Prostate gland (tissue), 2 donors: ENCODE measurements around the gene IL6. TPM values are rescaled to one million over a fixed set of nuclear protein-coding genes. Genes with fewer than 3 reads are reported as not detected.

Experiments
- DNase-seq: peaks from one replicate; pipeline ENCODE4 v3.0.0-alpha.2; 2019; ENCODE audit warnings: low spot score
- H3K27ac ChIP-seq, 2 donors: fragments of 200-600 bp; sonication (generic); 2 replicates each; pipeline ENCODE4 v1.5.1; 2017 to 2019
- H3K27me3 ChIP-seq: fragments of 200-600 bp; sonication (generic); replicated peaks from 2 replicates; pipeline ENCODE4 v1.5.1; 2019; ENCODE audit not compliant: insufficient read depth
- H3K36me3 ChIP-seq, 2 donors: fragments of 200-600 bp; sonication (generic); 1 replicate in 1 of 2; 2 replicates in 1 of 2; pipeline versions ENCODE4 v1.5.1 to v1.8.1; 2017 to 2019
- H3K4me1 ChIP-seq: fragments of 200-600 bp; sonication (generic); replicated peaks from 2 replicates; pipeline ENCODE4 v1.5.1; 2019
- H3K4me3 ChIP-seq, 2 donors: fragments of 200-600 bp; sonication (generic); 2 replicates each; pipeline ENCODE4 v1.5.1; 2017 to 2019
- H3K9me3 ChIP-seq: fragments of 200-600 bp; sonication (generic); 2 replicates; pipeline ENCODE4 v1.5.1; 2017
- POLR2A ChIP-seq: fragments of 450-650 bp; IDR thresholded peaks from one replicate; pipeline ENCODE4 v1.6.1; 2016; ENCODE audit warnings: antibody characterized with exemption, mild to moderate bottlenecking
- POLR2AphosphoS5 ChIP-seq: sonication (generic); formaldehyde crosslinking; IDR thresholded peaks from one replicate; pipeline ENCODE4 v1.6.1; 2017; ENCODE audit warnings: antibody characterized with exemption
- WGBS: methylation state at CpG from one replicate; pipeline ENCODE4 v1.1.5; 2018; 5-methylcytosine and 5-hydroxymethylcytosine counted together
- intact Hi-C: fragments of 100-400 bp; cut with DNase I; formaldehyde crosslinking; loops from one replicate; pipeline ENCODE4 v1.14.2; 2022
- total RNA-seq, 2 donors: library from RNA; depleted of rRNA; stranded (reverse); fragments of >200 nt; gene quantifications; one replicate each; pipeline ENCODE4 v1.1.0, GENCODE V29; 2016
- TF ChIP-seq, protein P1 (sequence below), 4 experiments: fragments of 200-600 bp in 2 of 4; fragments of 450-650 bp in 2 of 4; sonication (generic) in 2 of 4; IDR thresholded peaks; 1 replicate in 3 of 4; 2 replicates in 1 of 4; pipeline ENCODE4 v1.5.1; 2016 to 2019; ENCODE audit warnings: antibody characterized with exemption in 4 of 4, mild to moderate bottlenecking in 2 of 4, moderate library complexity in 2 of 4

IL6 gene
- total RNA-seq, 2 donors from 2014 or later: not detected

DNA sequence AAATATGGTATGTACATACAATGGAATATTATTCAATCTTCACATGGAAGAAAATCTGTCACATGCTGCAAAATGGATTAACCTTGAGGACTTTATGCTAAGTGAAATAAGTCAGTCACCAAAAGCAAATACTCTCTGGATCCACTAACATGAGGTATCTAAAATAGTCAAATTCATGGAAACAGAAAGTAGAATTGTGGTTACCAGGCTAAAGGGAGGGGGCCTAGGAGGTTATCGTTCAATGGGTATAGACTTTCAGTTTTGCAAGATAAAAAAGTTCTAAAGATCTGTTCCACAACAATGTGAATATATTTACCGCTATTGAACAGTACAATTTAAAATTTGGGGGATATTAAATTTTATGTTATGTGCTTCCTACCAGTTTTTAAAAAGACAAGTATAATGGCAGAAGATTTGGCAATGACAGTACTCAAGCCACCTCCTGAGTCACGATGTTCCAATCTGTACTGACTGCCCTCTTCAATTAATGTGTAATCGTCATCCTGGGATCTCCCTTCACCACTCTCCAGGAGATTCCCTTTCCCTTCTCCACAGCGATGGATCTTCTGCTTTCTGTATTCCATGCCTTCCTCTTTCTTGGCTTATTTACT, 32.3 kb upstream of the IL6 start:
- TF ChIP-seq POLR2A (no peak), POLR2AphosphoS5 (no peak)
- TF ChIP-seq, protein P1, sequence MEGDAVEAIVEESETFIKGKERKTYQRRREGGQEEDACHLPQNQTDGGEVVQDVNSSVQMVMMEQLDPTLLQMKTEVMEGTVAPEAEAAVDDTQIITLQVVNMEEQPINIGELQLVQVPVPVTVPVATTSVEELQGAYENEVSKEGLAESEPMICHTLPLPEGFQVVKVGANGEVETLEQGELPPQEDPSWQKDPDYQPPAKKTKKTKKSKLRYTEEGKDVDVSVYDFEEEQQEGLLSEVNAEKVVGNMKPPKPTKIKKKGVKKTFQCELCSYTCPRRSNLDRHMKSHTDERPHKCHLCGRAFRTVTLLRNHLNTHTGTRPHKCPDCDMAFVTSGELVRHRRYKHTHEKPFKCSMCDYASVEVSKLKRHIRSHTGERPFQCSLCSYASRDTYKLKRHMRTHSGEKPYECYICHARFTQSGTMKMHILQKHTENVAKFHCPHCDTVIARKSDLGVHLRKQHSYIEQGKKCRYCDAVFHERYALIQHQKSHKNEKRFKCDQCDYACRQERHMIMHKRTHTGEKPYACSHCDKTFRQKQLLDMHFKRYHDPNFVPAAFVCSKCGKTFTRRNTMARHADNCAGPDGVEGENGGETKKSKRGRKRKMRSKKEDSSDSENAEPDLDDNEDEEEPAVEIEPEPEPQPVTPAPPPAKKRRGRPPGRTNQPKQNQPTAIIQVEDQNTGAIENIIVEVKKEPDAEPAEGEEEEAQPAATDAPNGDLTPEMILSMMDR (IDR thresholded peaks at IDR 0.05): no peak
- no peak for DNase-seq
- Histone ChIP-seq H3K27ac (no peak overlapping the region), H3K4me1 (no peaks in the 10 kb centered on the region), H3K27me3 (no peaks in the 10 kb centered on the region), H3K36me3 (no peaks in the 10 kb centered on the region), H3K9me3 (no peaks in the 10 kb centered on the region), H3K4me3 (no peak overlapping the region)
- intact Hi-C loops: no loop called here
- 85% methylated on average over 5 of the region's 5 CpGs for WGBS

DNA sequence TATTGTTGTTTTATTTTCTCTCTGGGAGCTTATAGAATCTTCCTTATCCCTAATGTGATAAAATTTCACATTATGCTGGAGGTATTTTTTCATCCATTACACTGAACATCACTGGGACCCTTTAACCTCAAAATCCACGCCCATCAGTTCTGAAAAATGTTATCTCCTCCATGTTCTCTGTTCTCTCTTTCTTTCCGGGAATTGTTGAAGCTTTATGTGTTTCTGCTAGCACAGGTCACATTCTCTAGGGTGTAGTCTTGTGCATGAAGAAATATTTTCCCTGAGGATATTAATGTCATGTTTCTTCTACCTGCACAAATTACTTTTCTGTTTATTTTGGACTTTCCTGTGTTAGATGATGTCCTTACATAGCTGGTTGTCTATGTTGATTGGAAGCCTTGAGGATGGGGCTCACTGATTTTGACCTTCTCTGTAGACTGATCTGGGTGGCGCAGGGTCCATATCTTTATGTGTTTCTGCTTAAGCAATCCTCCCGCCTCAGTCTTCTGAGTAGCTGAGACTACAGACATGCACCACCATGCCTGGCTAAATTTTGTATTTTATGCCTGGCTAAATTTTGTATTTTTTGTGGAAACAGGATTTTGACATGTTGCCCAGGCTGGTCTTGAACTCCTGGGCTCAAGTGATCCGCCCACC, 31.4 kb upstream of the IL6 start:
- 83% methylated on average over 5 of the region's 5 CpGs for WGBS
- Histone ChIP-seq H3K4me1 (no peaks in the 10 kb centered on the region), H3K9me3 (no peaks in the 10 kb centered on the region), H3K27me3 (no peaks in the 10 kb centered on the region), H3K4me3 (no peak overlapping the region), H3K36me3 (no peaks in the 10 kb centered on the region), H3K27ac (no peak overlapping the region)
- no peak for DNase-seq
- intact Hi-C loops: no loop called here
- no peak for TF ChIP-seq POLR2A
- no peak for TF ChIP-seq POLR2AphosphoS5
- TF ChIP-seq, protein P1 (IDR thresholded peaks at IDR 0.05): no peak

DNA sequence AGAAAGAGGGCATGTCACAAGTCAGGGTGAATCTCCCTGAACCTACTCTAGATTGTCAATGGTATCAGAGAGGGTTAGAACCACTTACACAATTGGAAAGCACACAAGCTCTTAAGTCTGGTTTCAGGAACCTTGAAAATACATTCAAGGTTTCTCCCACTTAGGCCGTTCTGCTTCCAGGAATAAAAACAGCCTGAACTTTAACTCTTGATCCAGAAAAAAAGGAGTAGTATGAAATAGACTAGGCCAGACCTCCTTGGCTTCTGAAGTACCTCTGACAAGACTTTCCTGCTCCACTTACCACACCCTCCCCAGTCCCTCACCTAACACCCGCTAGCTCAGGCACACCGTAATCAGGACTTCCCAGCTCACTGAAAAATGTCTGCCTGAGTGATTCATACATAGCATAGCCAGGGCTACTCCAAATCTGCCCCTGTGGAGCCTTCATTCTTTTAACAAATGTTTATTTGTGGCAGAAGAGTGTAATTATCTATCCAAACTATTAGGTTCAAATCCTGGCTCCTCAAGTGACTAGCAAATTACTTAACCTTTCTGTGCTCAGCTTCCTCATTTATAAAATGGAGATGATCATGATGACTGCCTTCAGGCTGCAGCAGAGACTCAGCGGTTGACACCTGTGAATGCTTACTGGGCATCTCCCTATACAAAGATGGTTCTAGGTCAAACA, 30.3 kb upstream of the IL6 start:
- no peaks in the 10 kb centered on the region for H3K4me1 ChIP-seq
- no peak for DNase-seq
- H3K27me3 ChIP-seq: no peaks in the 10 kb centered on the region
- no peaks in the 10 kb centered on the region for H3K9me3 ChIP-seq
- H3K4me3 ChIP-seq: no peak overlapping the region
- H3K27ac ChIP-seq: no peak overlapping the region
- WGBS: 68% methylated on average over 4 of the region's 4 CpGs
- no peak for TF ChIP-seq POLR2A
- TF ChIP-seq, protein P1 (IDR thresholded peaks at IDR 0.05): no peak
- no peak for TF ChIP-seq POLR2AphosphoS5
- intact Hi-C loops: no loop called here
- no peaks in the 10 kb centered on the region for H3K36me3 ChIP-seq

DNA sequence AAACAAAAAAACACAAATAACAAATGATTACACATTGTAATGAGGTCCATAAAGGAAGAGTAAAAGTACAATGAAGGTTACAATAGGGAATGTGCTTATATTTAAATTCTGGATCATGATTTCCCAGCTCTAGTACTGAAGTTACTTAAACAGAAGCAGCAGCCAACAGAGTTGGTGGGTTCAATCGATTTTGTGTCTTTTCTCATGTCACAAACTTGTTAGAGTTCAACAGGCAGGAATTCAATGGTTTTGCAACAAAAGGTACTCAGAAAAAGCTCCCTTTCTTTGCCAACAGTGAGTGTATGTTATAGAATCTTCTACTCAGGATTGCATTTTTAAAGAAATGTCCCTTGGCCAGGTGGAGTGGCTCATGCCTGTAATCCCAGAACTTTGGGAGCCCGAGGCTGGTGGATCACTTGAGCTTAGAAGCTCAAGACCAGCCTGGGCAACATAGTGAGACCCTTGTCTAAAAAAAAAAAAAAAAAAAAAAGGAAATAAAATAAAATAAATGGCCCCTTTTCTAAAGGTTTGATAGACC, 29.6 kb upstream of the IL6 start:
- no peak overlapping the region for H3K27ac ChIP-seq

More for the DNA sequence above, 29.6 kb upstream of the IL6 start:
- no peaks in the 10 kb centered on the region for H3K27me3 ChIP-seq
- H3K4me1 ChIP-seq: no peaks in the 10 kb centered on the region
- no peaks in the 10 kb centered on the region for H3K9me3 ChIP-seq
- DNase-seq: no peak
- WGBS: 71% methylated on average over 2 of the region's 2 CpGs
- no peak overlapping the region for H3K4me3 ChIP-seq
- intact Hi-C loops: no loop called here
- H3K36me3 ChIP-seq: no peaks in the 10 kb centered on the region
- TF ChIP-seq POLR2AphosphoS5 (no peak), POLR2A (no peak)
- TF ChIP-seq, protein P1 (IDR thresholded peaks at IDR 0.05): no peak
